HG02840 (cell line): ENCODE measurements around the gene TMEM150C.

Experiments
- ATAC-seq: cut with Tn5 transposase; IDR thresholded peaks from one replicate; pipeline ENCODE4 v1.9.1; 2021; ENCODE audit warnings: mild to moderate bottlenecking, moderate library complexity, moderate number of reproducible peaks; ENCODE audit not compliant: unreplicated experiment, low FRiP score

TMEM150C gene

DNA sequence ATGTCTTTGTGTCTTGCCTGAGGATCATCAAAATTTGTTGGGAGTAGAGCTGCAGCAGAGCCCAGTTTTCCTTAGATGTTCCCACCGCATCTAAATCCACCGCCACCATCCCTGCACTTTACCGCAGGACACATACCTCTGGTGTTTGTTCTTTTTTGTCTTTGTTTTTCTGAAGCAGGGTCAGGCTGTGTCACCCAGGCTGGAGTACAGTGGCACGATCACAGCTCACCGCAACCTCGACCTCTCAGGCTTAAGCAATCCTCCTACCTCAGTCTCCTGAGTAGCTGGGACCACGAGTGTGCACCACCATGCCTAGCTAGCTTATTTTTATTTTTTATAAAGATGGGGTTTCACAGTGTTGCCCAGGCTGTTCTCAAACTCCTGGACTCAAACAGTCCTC lies 126.8 kb downstream of the TMEM150C start:
- ATAC-seq: no peak

DNA sequence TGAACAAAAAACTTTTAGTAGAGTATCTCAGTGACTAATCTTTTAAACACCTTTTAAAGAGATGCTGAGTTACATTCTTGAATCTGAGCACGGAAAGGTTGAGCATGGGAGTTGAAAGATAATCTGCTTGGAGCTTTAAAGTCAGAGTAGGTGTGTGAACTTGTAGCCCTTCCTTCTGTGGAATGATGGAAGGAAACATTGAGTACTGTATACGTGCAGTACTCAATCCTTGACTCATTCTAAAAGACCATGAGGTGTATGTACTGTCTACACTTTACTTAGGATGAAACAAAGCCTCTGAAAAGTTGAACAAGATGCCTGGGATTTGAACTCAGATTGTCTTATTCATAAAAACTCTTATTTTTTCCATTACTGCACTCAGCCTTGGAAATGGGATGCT lies 128.0 kb downstream of the TMEM150C start:
- no peak for ATAC-seq
